ENCODE data around the gene KCNH2. TPM values are rescaled to one million over a fixed set of nuclear protein-coding genes. Genes with fewer than 3 reads are reported as not detected.

Gene KCNH2
- polyA plus RNA-seq, 1 experiment = 0.06 TPM

DNA sequence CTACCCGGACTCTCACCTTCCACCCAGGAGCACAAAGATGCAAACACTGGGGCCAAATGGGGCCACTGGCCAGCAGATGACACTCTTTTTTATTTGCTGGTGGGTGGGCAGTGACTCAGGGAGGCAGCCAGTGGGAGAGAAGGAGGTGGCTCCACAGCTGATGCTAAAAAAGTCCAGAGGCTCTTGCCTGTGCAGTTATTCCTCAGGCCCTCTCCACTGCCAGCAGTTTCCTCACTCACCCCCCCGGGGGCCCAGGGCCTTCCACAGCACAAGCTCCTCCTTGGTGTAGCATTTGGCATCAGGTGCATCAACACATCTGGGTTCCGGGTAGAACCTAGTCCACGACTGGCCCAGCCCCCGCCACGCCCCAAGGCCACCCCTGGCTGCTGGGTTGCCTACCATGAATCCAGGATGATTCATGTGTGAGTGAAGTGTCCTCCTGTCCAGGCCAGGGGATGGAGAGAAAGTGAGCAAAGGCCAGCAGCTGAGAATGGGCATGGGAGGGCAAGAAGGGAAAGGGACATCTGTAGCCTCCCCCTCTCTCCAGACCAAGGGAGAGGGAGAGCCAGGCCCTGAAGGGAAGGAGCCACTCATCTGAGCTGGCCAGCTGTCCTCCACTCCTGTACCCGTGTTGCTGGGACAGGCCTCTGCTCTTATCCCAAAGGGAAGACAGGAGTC, 1.7 kb upstream of the KCNH2 start:
- no peak for DNase-seq (ENCODE audit: low read depth)
- Histone ChIP-seq H3K36me3 (ENCODE audit: control insufficient read depth, insufficient read depth, low read length) (no peaks in the 10 kb centered on the region), H3K4me3 (ENCODE audit: low read depth, low read length) (no peak overlapping the region), H3K27me3 (ENCODE audit: control insufficient read depth, insufficient read depth, low read length) (peaks cover 32% of the 10 kb centered on the region)
- TF ChIP-seq, protein P1, sequence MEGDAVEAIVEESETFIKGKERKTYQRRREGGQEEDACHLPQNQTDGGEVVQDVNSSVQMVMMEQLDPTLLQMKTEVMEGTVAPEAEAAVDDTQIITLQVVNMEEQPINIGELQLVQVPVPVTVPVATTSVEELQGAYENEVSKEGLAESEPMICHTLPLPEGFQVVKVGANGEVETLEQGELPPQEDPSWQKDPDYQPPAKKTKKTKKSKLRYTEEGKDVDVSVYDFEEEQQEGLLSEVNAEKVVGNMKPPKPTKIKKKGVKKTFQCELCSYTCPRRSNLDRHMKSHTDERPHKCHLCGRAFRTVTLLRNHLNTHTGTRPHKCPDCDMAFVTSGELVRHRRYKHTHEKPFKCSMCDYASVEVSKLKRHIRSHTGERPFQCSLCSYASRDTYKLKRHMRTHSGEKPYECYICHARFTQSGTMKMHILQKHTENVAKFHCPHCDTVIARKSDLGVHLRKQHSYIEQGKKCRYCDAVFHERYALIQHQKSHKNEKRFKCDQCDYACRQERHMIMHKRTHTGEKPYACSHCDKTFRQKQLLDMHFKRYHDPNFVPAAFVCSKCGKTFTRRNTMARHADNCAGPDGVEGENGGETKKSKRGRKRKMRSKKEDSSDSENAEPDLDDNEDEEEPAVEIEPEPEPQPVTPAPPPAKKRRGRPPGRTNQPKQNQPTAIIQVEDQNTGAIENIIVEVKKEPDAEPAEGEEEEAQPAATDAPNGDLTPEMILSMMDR (IDR thresholded peaks at IDR 0.05; ENCODE audit: insufficient read depth, low read depth, low read length) = no peak
- CTCF ChIA-PET = interaction anchor here (0.5 to 2.7 kb wide), 7 partner anchors 9 to 242 kb away, joined by 3 to 16 read pairs (median 4); partner anchors contain the start of gene NOS3
- POLR2A ChIA-PET = no interaction called here

- TF ChIP-seq, protein P1 (IDR thresholded peaks at IDR 0.05; ENCODE audit: insufficient read depth, low read depth, low read length) = no peak
- CTCF ChIA-PET = interaction anchor here (1.0 to 1.4 kb wide), 2 partner anchors 8 to 14 kb away, joined by 4 to 6 read pairs; no protein-coding TSS in a partner anchor
- Histone ChIP-seq H3K4me3 (ENCODE audit: low read depth, low read length) (no peak overlapping the region), H3K27me3 (ENCODE audit: control insufficient read depth, insufficient read depth, low read length) (peaks cover 34% of the 10 kb centered on the region), H3K36me3 (ENCODE audit: control insufficient read depth, insufficient read depth, low read length) (no peaks in the 10 kb centered on the region)
- POLR2A ChIA-PET = no interaction called here
- no peak for DNase-seq (ENCODE audit: low read depth)
Measured at GRCh38 chr7:150977382-150978125, 567 bp downstream of the KCNH2 start.

GRCh38 chr7:150976529-150977381, 1.4 kb downstream of the KCNH2 start:
- H3K4me3 ChIP-seq (ENCODE audit: low read depth, low read length) = no peak overlapping the region
- CTCF ChIA-PET = interaction anchor here (1.0 to 4.3 kb wide), 4 partner anchors 9 to 15 kb away, joined by 4 to 23 read pairs (median 8); no protein-coding TSS in a partner anchor

DNA sequence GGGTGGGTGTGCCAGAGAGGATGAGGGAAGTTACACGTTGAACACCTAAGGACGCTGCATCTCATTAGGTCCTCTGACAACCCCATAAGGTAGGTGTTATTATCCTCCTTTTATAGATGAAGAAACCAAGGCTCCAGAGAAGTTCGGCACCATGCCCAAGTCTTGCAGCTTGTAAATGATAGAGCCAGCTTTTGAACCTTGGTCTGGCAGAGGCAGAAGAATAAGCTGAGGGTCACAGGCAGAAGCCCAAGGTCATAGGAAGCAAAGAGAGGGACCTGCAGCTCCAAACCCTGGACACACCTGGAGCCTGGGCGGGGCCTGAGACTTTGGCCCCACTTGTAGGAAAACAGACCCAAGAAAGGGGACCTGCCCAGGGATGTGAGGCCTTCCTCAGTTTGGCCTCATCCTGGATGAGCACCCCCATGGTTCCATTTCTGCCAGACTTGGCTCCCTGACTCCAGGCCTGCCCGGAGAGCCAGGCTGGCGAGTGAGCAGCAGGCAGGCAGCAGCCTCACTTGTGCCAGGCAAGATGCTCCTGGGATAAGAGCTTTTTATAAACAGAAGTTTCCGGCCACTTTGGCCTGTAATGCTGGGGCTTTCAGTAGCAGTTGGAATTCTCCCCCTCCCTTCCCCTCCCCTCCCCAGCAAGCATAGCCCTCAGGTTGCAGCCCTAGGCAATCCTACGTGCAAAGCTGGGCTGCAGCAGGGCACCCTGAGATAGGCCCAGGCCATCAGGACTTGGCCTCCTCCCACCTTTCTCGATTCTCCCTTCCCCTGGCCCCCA, 2.4 kb downstream of the KCNH2 start:
- ChIA-PET CTCF (interaction anchor here (1.0 to 4.3 kb wide), 4 partner anchors 10 to 35 kb away, joined by 3 to 23 read pairs (median 6); no protein-coding TSS in a partner anchor), POLR2A (no interaction called here)

More at GRCh38 chr7:150976529-150977381, 1.4 kb downstream of the KCNH2 start:
- POLR2A ChIA-PET = no interaction called here
- Histone ChIP-seq H3K36me3 (ENCODE audit: control insufficient read depth, insufficient read depth, low read length) (no peaks in the 10 kb centered on the region), H3K27me3 (ENCODE audit: control insufficient read depth, insufficient read depth, low read length) (peaks cover 35% of the 10 kb centered on the region)
- DNase-seq (ENCODE audit: low read depth) = no peak
- TF ChIP-seq, protein P1 (IDR thresholded peaks at IDR 0.05; ENCODE audit: insufficient read depth, low read depth, low read length) = no peak

More for the DNA sequence above, 2.4 kb downstream of the KCNH2 start:
- Histone ChIP-seq H3K36me3 (ENCODE audit: control insufficient read depth, insufficient read depth, low read length) (no peaks in the 10 kb centered on the region), H3K4me3 (ENCODE audit: low read depth, low read length) (no peak overlapping the region), H3K27me3 (ENCODE audit: control insufficient read depth, insufficient read depth, low read length) (peaks cover 33% of the 10 kb centered on the region)
- TF ChIP-seq, protein P1 (IDR thresholded peaks at IDR 0.05; ENCODE audit: insufficient read depth, low read depth, low read length) = no peak
- no peak for DNase-seq (ENCODE audit: low read depth)

All from BJ (cell line).